GM12878 (cell line): Measurements from ENCODE around the gene FOXI1. TPM values are rescaled to one million over a fixed set of nuclear protein-coding genes. Genes with fewer than 3 reads are reported as not detected.

Source experiments
- ATAC-seq: fragments of 200-7000 bp; cut with Tn5 transposase; 3 replicates; pipeline ENCODE4 v1.9.1; 2020; ENCODE audit warnings: mild to moderate bottlenecking, moderate library complexity
- BruUV-seq: library from RNA; stranded (reverse); fragments of 400-500 nt; replicated peaks from 2 replicates; lab custom pipeline; 2021; lab: Mats Ljungman, UMichigan
- CTCF ChIA-PET: fragments of 300-600 bp; sonication (Branson Sonifier 250); formaldehyde crosslinking; extraction: SDS; loops from one replicate; lab custom pipeline; 2021; ENCODE audit warnings: inconsistent platforms; lab: Yijun Ruan, JAX
- POLR2A ChIA-PET: fragments of 350-600 bp; formaldehyde crosslinking; extraction: SDS; loops from one replicate; lab custom pipeline; 2021; ENCODE audit warnings: inconsistent platforms; lab: Charles Lee
- RAD21 ChIA-PET: fragments of 300-600 bp; sonication (Branson Sonifier 250); formaldehyde crosslinking; loops from one replicate; lab custom pipeline; 2023; ENCODE audit warnings: antibody characterized with exemption; ENCODE audit not compliant: unreplicated experiment; lab: Charles Lee
- SMC1A ChIA-PET: fragments of 300-600 bp; sonication (Branson Sonifier 250); formaldehyde crosslinking; loops from one replicate; lab custom pipeline; 2023; ENCODE audit not compliant: unreplicated experiment, uncharacterized antibody; lab: Charles Lee
- DNase-seq: peaks from one replicate; pipeline ENCODE4 v3.0.0-alpha.2; 2011; ENCODE audit warnings: low read depth, low spot score
- FAIRE-seq: peaks from 3 replicates; lab custom pipeline; 2011; peaks lifted over from hg19 to GRCh38; lab: Jason Lieb, UNC
- H2AFZ ChIP-seq: 2 replicates; pipeline ENCODE4 v1.6.0; 2011; ENCODE audit warnings: low read depth, low read length, control low read depth; ENCODE audit not compliant: control insufficient read depth
- H3K27ac ChIP-seq: 2 replicates; pipeline ENCODE4 v1.5.1; 2011; ENCODE audit warnings: control low read depth; ENCODE audit not compliant: control insufficient read depth, insufficient read depth
- H3K27me3 ChIP-seq, 2 experiments: replicated peaks in 1 of 2; 2 replicates each; pipeline versions ENCODE4 v1.6.0 to v1.6.1; 2011; ENCODE audit warnings: low read length in 1 of 2; ENCODE audit not compliant: control insufficient read depth in 2 of 2, insufficient read depth in 2 of 2
- H3K36me3 ChIP-seq, 2 experiments: 2 replicates each; pipeline ENCODE4 v1.5.1; 2011; ENCODE audit warnings: low read length in 1 of 2; ENCODE audit not compliant: control insufficient read depth in 2 of 2, insufficient read depth in 2 of 2
- H3K4me1 ChIP-seq: 2 replicates; pipeline ENCODE4 v1.6.1; 2011; ENCODE audit warnings: mild to moderate bottlenecking, low read length, moderate library complexity, mixed read lengths; ENCODE audit not compliant: control insufficient read depth, insufficient read depth
- H3K4me2 ChIP-seq: 2 replicates; pipeline ENCODE4 v1.6.0; 2011; ENCODE audit warnings: control low read depth; ENCODE audit not compliant: control insufficient read depth, insufficient read depth
- H3K4me3 ChIP-seq: fragments of 200-600 bp; sonication (generic); 2 replicates; pipeline ENCODE4 v1.5.1; 2016
- H3K79me2 ChIP-seq: 2 replicates; pipeline ENCODE4 v1.6.0; 2011; ENCODE audit warnings: low read length; ENCODE audit not compliant: control insufficient read depth, insufficient read depth
- H3K9ac ChIP-seq: 2 replicates; pipeline ENCODE4 v1.8.0; 2011; ENCODE audit warnings: low read length, control low read depth, mixed read lengths; ENCODE audit not compliant: control insufficient read depth, insufficient read depth
- H3K9me3 ChIP-seq: replicated peaks from 3 replicates; pipeline ENCODE4 v1.5.1; 2011; ENCODE audit warnings: mild to moderate bottlenecking, low read length; ENCODE audit not compliant: control insufficient read depth, insufficient read depth
- H4K20me1 ChIP-seq: 2 replicates; pipeline ENCODE4 v1.6.0; 2011; ENCODE audit not compliant: control insufficient read depth, insufficient read depth
- CEBPZ ChIP-seq: fragments of 150-350 bp; IDR thresholded peaks from 2 replicates; pipeline ENCODE4 v1.6.1; 2016; ENCODE audit warnings: low read depth, low read length
- E2F8 ChIP-seq: fragments of 450-650 bp; IDR thresholded peaks from 2 replicates; pipeline ENCODE4 v1.6.1; 2018; ENCODE audit warnings: mild to moderate bottlenecking, low read depth, moderate library complexity; ENCODE audit not compliant: partially characterized antibody
- ETV6 ChIP-seq, 2 experiments: fragments of 450-650 bp in 1 of 2; IDR thresholded peaks in 1 of 2; conservative IDR thresholded peaks in 1 of 2; 2 replicates each; pipeline ENCODE4 v1.6.1; 2014; ENCODE audit warnings: antibody characterized with exemption in 1 of 2, borderline replicate concordance in 1 of 2, low read depth in 1 of 2, mild to moderate bottlenecking in 1 of 2, moderate library complexity in 1 of 2
- FOS ChIP-seq: IDR thresholded peaks from 3 replicates; pipeline ENCODE4 v1.6.1; 2011; ENCODE audit warnings: borderline replicate concordance; ENCODE audit not compliant: insufficient read length; ENCODE audit errors: extremely low read depth
- IRF5 ChIP-seq: fragments of 450-650 bp; IDR thresholded peaks from 2 replicates; pipeline ENCODE4 v1.6.1; 2017; ENCODE audit warnings: borderline replicate concordance
- KAT2A ChIP-seq: conservative IDR thresholded peaks from 2 replicates; pipeline ENCODE4 v1.6.1; 2011; ENCODE audit warnings: low read depth, low read length; ENCODE audit not compliant: control insufficient read depth
- MAX ChIP-seq: IDR thresholded peaks from 2 replicates; pipeline ENCODE4 v1.6.1; 2012; ENCODE audit warnings: low read depth, low read length, improper control_type of control experiment
- MTA2 ChIP-seq: fragments of 450-650 bp; IDR thresholded peaks from 2 replicates; pipeline ENCODE4 v1.6.1; 2016; ENCODE audit warnings: low read depth, mild to moderate bottlenecking, moderate library complexity
- MYB ChIP-seq: fragments of 150-350 bp; IDR thresholded peaks from 2 replicates; pipeline ENCODE4 v1.6.1; 2014; ENCODE audit warnings: mild to moderate bottlenecking, low read depth, low read length, borderline replicate concordance
- NBN ChIP-seq: fragments of 450-650 bp; IDR thresholded peaks from 2 replicates; pipeline ENCODE4 v1.6.1; 2016
- RAD21 ChIP-seq: IDR thresholded peaks from 2 replicates; pipeline ENCODE4 v1.6.1; 2011; ENCODE audit warnings: mild to moderate bottlenecking, low read depth, low read length, moderate library complexity; ENCODE audit not compliant: insufficient read depth
- RCOR1 ChIP-seq: conservative IDR thresholded peaks from 2 replicates; pipeline ENCODE4 v1.6.1; 2012; ENCODE audit warnings: low read depth, low read length, improper control_type of control experiment
- SMAD1 ChIP-seq: fragments of 450-650 bp; IDR thresholded peaks from 2 replicates; pipeline ENCODE4 v1.6.1; 2018; ENCODE audit warnings: mild to moderate bottlenecking, low read depth; ENCODE audit not compliant: partially characterized antibody
- SMC3 ChIP-seq: IDR thresholded peaks from 2 replicates; pipeline ENCODE4 v1.6.1; 2011; ENCODE audit warnings: low read length, improper control_type of control experiment, borderline replicate concordance
- USF1 ChIP-seq: IDR thresholded peaks from 2 replicates; pipeline ENCODE4 v1.6.1; 2011; ENCODE audit warnings: borderline replicate concordance, low read depth, mild to moderate bottlenecking, moderate library complexity, mixed read lengths, low read length; ENCODE audit not compliant: insufficient read depth; ENCODE audit errors: extremely low read length
- ZNF207 ChIP-seq: fragments of 450-650 bp; IDR thresholded peaks from 2 replicates; pipeline ENCODE4 v1.6.1; 2014; ENCODE audit warnings: antibody characterized with exemption, mild to moderate bottlenecking, borderline replicate concordance
- WGBS: methylation state at CpG from one replicate; pipeline ENCODE4 v1.1.6; 2016; ENCODE audit warnings: low lambda C conversion rate; ENCODE audit not compliant: insufficient replicate concordance, insufficient coverage; ENCODE audit errors: missing lambda C conversion rate; 5-methylcytosine and 5-hydroxymethylcytosine counted together
- in situ Hi-C: fragments of 300-500 bp; cut with MboI; formaldehyde crosslinking; loops from 9 replicates; pipeline ENCODE4 v1.14.3; 2018; ENCODE audit warnings: mixed read lengths
- intact Hi-C: fragments of 100-400 bp; cut with micrococcal nuclease; formaldehyde crosslinking; loops from one replicate; pipeline ENCODE4 v1.14.2; 2022; ENCODE audit not compliant: unreplicated experiment
- polyA plus RNA-seq, 11 experiments: library from polyadenylated mRNA; depleted of rRNA in 4 of 11; unstranded in 6 of 11; stranded (reverse) in 5 of 11; fragments of >200 nt; fragmentation: Nextera tagmentation in 4 of 11; fragmentation: Illumina TruSeq in 1 of 11; extraction: Ambion mirVana in 4 of 11; extraction: Trizol in 1 of 11; gene quantifications; 1 replicate in 1 of 11; 2 replicates in 10 of 11; pipeline versions ENCODE4 v1.2.1 to v1.2.3, GENCODE V29; 2011 to 2016; ENCODE audit warnings: inconsistent platforms in 2 of 11, missing spikeins in 2 of 11, low read depth in 1 of 11
- total RNA-seq, 4 experiments: library from RNA; depleted of rRNA in 3 of 4; stranded (reverse); fragments of >200 nt in 3 of 4; fragmentation: Illumina TruSeq in 1 of 4; extraction: Trizol in 1 of 4; gene quantifications; 2 replicates each; pipeline versions ENCODE4 v1.2.1 to v1.2.3, GENCODE V29; 2013 to 2021

The FOXI1 gene
- total and polyA plus RNA-seq, 10 of the 15 experiments (the other 5 are each of a cell fraction or from before 2014, with no cell fraction given) = not detected

GRCh38 chr5:170138273-170138672 is 32.6 kb downstream of the FOXI1 start:
- WGBS = 56% methylated on average over 4 of the region's 4 CpGs
- H3K27me3 ChIP-seq = peaks cover 2 to 6% of the 10 kb centered on the region in 2 experiments; a peak in 3 of 4 replicates
- ChIA-PET RAD21 (interaction anchor here (0.6 kb wide), 1 partner anchor 519 kb away, joined by 3 read pairs; no protein-coding TSS in a partner anchor), POLR2A (no interaction called here), CTCF (no interaction called here), SMC1A (no interaction called here)
- intact Hi-C loops = no loop called here
- no peak overlapping the region for H3K4me3 ChIP-seq
- in situ Hi-C loops = no loop called here
- no peak for DNase-seq
- H3K9ac ChIP-seq = no peak overlapping the region
- no TSS peak for BruUV-seq
- H2AFZ ChIP-seq = no peak overlapping the region
- no peaks in the 10 kb centered on the region for H3K4me1 ChIP-seq
- H3K36me3 ChIP-seq = no peaks in the 10 kb centered on the region
- H3K4me2 ChIP-seq = no peak overlapping the region
- H4K20me1 ChIP-seq = no peaks in the 10 kb centered on the region
- H3K9me3 ChIP-seq = no peaks in the 10 kb centered on the region
- no peak overlapping the region for H3K27ac ChIP-seq
- no peaks in the 10 kb centered on the region for H3K79me2 ChIP-seq
- ATAC-seq = no peak
- FAIRE-seq = no peak
- TF ChIP-seq FOS (no peak), NBN (no peak), RCOR1 (no peak), KAT2A (no peak), ZNF207 (no peak), SMAD1 (no peak), E2F8 (no peak), RAD21 (no peak), SMC3 (no peak), MTA2 (no peak), CEBPZ (no peak), IRF5 (no peak), USF1 (no peak), MAX (no peak), ETV6 (conservative IDR thresholded peaks at IDR 0.05 in 1 of 2, IDR thresholded peaks at IDR 0.05 in 1 of 2; ENCODE audit: borderline replicate concordance in 1 of 2, low read depth in 1 of 2) (no peak), MYB (no peak)
